K562 (cell line): Measurements from ENCODE around the gene PDF. TPM values are rescaled to one million over a fixed set of nuclear protein-coding genes. Genes with fewer than 3 reads are reported as not detected.

Experiments
- ARHGAP35 ChIP-seq: fragments of 450-650 bp; IDR thresholded peaks from 2 replicates; pipeline ENCODE4 v1.6.1; 2018; ENCODE audit not compliant: partially characterized antibody
- BACH1 ChIP-seq: fragments of 200-800 bp; sonication (Bioruptor generic); IDR thresholded peaks from 2 replicates; pipeline ENCODE4 v1.6.1; 2016; ENCODE audit warnings: missing genetic modification characterization, missing compliant biosample characterization
- BRD4 ChIP-seq: fragments of 200-600 bp; sonication (generic); IDR thresholded peaks from 2 replicates; pipeline ENCODE4 v1.6.1; 2017; ENCODE audit warnings: inconsistent platforms
- ELF1 ChIP-seq: fragments of 200-800 bp; sonication (Bioruptor generic); IDR thresholded peaks from 2 replicates; pipeline ENCODE4 v1.6.1; 2016; ENCODE audit warnings: missing genetic modification characterization, missing compliant biosample characterization
- ELF2 ChIP-seq: fragments of 250-450 bp; sonication (Bioruptor Pico); IDR thresholded peaks from 2 replicates; pipeline ENCODE4 v1.5.0; 2021; ENCODE audit warnings: mild to moderate bottlenecking
- GABPA ChIP-seq: fragments of 200-800 bp; sonication (Bioruptor generic); conservative IDR thresholded peaks from 2 replicates; pipeline ENCODE4 v1.6.1; 2016; ENCODE audit warnings: low read depth, missing genetic modification characterization, missing compliant biosample characterization
- HDAC8 ChIP-seq: fragments of 450-650 bp; IDR thresholded peaks from 2 replicates; pipeline ENCODE4 v1.6.1; 2016; ENCODE audit warnings: mild to moderate bottlenecking, missing genetic modification characterization, moderate library complexity, missing compliant biosample characterization
- HNRNPUL1 ChIP-seq: fragments of 200-400 bp; formaldehyde crosslinking; IDR thresholded peaks from 2 replicates; pipeline ENCODE4 v1.6.1; 2017; ENCODE audit warnings: low read length
- MYBL2 ChIP-seq, 2 experiments: fragments of 450-650 bp in 1 of 2; sonication (generic) in 1 of 2; formaldehyde crosslinking in 1 of 2; IDR thresholded peaks; 2 replicates each; pipeline versions ENCODE4 v1.6.1 to v1.8.1; 2017 to 2022; ENCODE audit warnings: borderline replicate concordance in 1 of 2, inconsistent platforms in 1 of 2, low read depth in 1 of 2, mild to moderate bottlenecking in 1 of 2, missing genetic modification reagents in 1 of 2, moderate library complexity in 1 of 2
- MYNN ChIP-seq, 2 experiments: sonication (generic); formaldehyde crosslinking in 1 of 2; IDR thresholded peaks; 2 replicates each; pipeline versions ENCODE4 v1.5.0 to v1.6.1; 2016 to 2020; ENCODE audit warnings: antibody characterized with exemption in 1 of 2, missing genetic modification reagents in 1 of 2
- POLR3G ChIP-seq: IDR thresholded peaks from 2 replicates; pipeline ENCODE4 v1.6.1; 2011; ENCODE audit not compliant: insufficient read length, insufficient replicate concordance; ENCODE audit errors: extremely low read depth
- RBFOX2 ChIP-seq: fragments of 200-400 bp; formaldehyde crosslinking; IDR thresholded peaks from 2 replicates; pipeline ENCODE4 v1.6.1; 2017; ENCODE audit warnings: low read depth, mild to moderate bottlenecking, low read length, moderate library complexity
- SPI1 ChIP-seq: IDR thresholded peaks from 2 replicates; pipeline ENCODE4 v1.6.1; 2011; ENCODE audit warnings: low read depth, low read length, control low read depth, borderline replicate concordance
- TAF1 ChIP-seq: IDR thresholded peaks from 2 replicates; pipeline ENCODE4 v1.6.1; 2011; ENCODE audit warnings: mild to moderate bottlenecking, low read length, moderate library complexity; ENCODE audit not compliant: insufficient read depth, control insufficient read depth, severe bottlenecking; ENCODE audit errors: extremely low read depth
- ZKSCAN3 ChIP-seq: fragments of 250-450 bp; sonication (Bioruptor Pico); IDR thresholded peaks from 2 replicates; pipeline ENCODE4 v1.4.0; 2020
- ZNF143 ChIP-seq: sonication (generic); formaldehyde crosslinking; IDR thresholded peaks from 2 replicates; pipeline ENCODE4 v1.9.0; 2022; ENCODE audit warnings: mild to moderate bottlenecking, missing genetic modification reagents
- ZNF436 ChIP-seq: fragments of 250-450, 450-650 bp; sonication (Bioruptor Pico); formaldehyde crosslinking; IDR thresholded peaks from 2 replicates; pipeline ENCODE4 v1.7.0; 2020; ENCODE audit warnings: mild to moderate bottlenecking
- ZNF445 ChIP-seq: fragments of 250-450 bp; sonication (Bioruptor Pico); IDR thresholded peaks from 2 replicates; pipeline ENCODE4 v1.4.0; 2020; ENCODE audit warnings: low read depth, mild to moderate bottlenecking, moderate library complexity
- polyA plus RNA-seq, 8 experiments: library from polyadenylated mRNA; depleted of rRNA in 4 of 8; stranded (reverse) in 5 of 8; unstranded in 3 of 8; fragments of >200 nt; fragmentation: Nextera tagmentation in 2 of 8; fragmentation: Illumina TruSeq in 1 of 8; extraction: Ambion mirVana in 2 of 8; extraction: Trizol in 1 of 8; gene quantifications; 2 replicates each; pipeline versions ENCODE4 v1.2.1 to v1.2.3, GENCODE V29; 2011 to 2014; ENCODE audit warnings: inconsistent platforms in 1 of 8, missing spikeins in 1 of 8
- total RNA-seq, 7 experiments: library from RNA; depleted of rRNA in 6 of 7; stranded (reverse); fragments of >200 nt in 6 of 7; fragmentation: Illumina TruSeq in 2 of 7; extraction: Trizol in 2 of 7; gene quantifications; 2 replicates each; pipeline versions ENCODE4 v1.2.1 to v1.2.3, GENCODE V29; 2011 to 2021; ENCODE audit warnings: low replicate concordance in 1 of 7
- TF ChIP-seq, protein P1 (sequence below): fragments of 250-450 bp; sonication (Bioruptor Pico); IDR thresholded peaks from 2 replicates; pipeline ENCODE4 v1.5.0; 2020; ENCODE audit warnings: mild to moderate bottlenecking, borderline replicate concordance
- TF ChIP-seq, protein P2 (sequence below): sonication (generic); formaldehyde crosslinking; IDR thresholded peaks from 2 replicates; pipeline ENCODE4 v1.4.0; 2020; ENCODE audit warnings: mild to moderate bottlenecking, missing genetic modification reagents
- TF ChIP-seq, protein P3 (sequence below): fragments of 450-650 bp; IDR thresholded peaks from 2 replicates; pipeline ENCODE4 v1.6.1; 2018; ENCODE audit warnings: mild to moderate bottlenecking, low read depth; ENCODE audit not compliant: partially characterized antibody

The PDF gene
- total and polyA plus RNA-seq, 9 of the 15 experiments (the other 6 are each of a cell fraction or from before 2014, with no cell fraction given) = 0.15 to 72.4 (median 5.6) TPM

DNA sequence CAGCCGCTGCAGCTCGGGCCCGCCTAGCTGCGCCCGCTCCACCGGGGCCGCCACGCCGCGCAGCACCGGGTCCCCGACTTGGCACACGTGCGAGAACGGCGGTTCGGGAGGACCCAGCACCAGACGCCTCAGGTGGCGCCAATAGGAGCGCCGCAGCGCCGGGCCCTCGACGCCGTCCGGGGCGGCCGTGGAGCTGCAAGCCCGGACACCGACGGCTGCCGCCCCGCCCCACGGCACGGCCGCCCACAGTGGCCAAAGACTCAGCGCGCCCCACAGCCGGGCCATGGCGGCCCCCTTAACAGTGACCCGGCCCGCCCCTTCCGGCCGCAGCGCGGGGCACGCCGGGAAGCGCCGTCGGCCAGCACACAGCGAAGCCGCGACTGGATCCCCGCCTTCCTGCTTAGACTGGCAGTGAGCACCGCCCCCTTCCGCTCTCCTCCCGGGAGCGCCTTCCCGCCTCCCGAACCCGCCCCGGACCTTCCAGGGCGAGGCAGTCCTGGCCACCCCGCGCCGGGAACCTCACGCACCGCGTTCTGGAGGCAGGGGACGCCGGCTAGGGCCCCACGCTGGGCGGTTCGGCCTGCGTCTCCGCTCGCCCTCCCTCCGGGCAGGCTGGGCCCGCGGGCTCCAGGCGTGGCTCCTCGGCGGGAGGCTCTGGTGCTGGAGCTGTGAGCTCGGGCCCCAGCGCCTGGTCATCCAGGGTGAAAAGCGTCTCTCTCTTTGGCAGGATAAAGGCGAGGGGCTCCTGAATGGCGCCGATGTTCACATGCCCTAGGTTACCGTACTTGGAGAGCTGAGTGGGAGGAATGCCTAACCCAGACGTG lies at the start of gene PDF (continued):
- peak; percentile 95 for TF ChIP-seq RBFOX2
- no peak for TF ChIP-seq BACH1 (tag)
- no peak for TF ChIP-seq ZKSCAN3 (CRISPR knock-in tag)
- peak; percentile 80 for TF ChIP-seq ELF1 (tag)
- TF ChIP-seq HNRNPUL1 = no peak
- peak; percentile 53; the same call in 1 of the 2 replicates for TF ChIP-seq SPI1
- no peak for TF ChIP-seq MYBL2 (IDR thresholded peaks at IDR 0.05; ENCODE audit: low read depth)
- TF ChIP-seq MYBL2 (CRISPR knock-in tag; IDR thresholded peaks at IDR 0.05; ENCODE audit: borderline replicate concordance) = no peak
- peak; percentile 73 for TF ChIP-seq TAF1
- TF ChIP-seq, protein P1, sequence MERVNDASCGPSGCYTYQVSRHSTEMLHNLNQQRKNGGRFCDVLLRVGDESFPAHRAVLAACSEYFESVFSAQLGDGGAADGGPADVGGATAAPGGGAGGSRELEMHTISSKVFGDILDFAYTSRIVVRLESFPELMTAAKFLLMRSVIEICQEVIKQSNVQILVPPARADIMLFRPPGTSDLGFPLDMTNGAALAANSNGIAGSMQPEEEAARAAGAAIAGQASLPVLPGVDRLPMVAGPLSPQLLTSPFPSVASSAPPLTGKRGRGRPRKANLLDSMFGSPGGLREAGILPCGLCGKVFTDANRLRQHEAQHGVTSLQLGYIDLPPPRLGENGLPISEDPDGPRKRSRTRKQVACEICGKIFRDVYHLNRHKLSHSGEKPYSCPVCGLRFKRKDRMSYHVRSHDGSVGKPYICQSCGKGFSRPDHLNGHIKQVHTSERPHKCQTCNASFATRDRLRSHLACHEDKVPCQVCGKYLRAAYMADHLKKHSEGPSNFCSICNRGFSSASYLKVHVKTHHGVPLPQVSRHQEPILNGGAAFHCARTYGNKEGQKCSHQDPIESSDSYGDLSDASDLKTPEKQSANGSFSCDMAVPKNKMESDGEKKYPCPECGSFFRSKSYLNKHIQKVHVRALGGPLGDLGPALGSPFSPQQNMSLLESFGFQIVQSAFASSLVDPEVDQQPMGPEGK (CRISPR knock-in tag) = no peak
- TF ChIP-seq HDAC8 (tag) = no peak
- TF ChIP-seq, protein P2, sequence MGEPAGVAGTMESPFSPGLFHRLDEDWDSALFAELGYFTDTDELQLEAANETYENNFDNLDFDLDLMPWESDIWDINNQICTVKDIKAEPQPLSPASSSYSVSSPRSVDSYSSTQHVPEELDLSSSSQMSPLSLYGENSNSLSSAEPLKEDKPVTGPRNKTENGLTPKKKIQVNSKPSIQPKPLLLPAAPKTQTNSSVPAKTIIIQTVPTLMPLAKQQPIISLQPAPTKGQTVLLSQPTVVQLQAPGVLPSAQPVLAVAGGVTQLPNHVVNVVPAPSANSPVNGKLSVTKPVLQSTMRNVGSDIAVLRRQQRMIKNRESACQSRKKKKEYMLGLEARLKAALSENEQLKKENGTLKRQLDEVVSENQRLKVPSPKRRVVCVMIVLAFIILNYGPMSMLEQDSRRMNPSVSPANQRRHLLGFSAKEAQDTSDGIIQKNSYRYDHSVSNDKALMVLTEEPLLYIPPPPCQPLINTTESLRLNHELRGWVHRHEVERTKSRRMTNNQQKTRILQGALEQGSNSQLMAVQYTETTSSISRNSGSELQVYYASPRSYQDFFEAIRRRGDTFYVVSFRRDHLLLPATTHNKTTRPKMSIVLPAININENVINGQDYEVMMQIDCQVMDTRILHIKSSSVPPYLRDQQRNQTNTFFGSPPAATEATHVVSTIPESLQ (CRISPR knock-in tag) = no peak
- TF ChIP-seq GABPA (tag) = peak; percentile 95
- TF ChIP-seq ZNF143 (CRISPR knock-in tag) = peak; percentile 80
- TF ChIP-seq ELF2 = peak; percentile 72; the same call in 1 of the 2 replicates
- TF ChIP-seq, protein P3, sequence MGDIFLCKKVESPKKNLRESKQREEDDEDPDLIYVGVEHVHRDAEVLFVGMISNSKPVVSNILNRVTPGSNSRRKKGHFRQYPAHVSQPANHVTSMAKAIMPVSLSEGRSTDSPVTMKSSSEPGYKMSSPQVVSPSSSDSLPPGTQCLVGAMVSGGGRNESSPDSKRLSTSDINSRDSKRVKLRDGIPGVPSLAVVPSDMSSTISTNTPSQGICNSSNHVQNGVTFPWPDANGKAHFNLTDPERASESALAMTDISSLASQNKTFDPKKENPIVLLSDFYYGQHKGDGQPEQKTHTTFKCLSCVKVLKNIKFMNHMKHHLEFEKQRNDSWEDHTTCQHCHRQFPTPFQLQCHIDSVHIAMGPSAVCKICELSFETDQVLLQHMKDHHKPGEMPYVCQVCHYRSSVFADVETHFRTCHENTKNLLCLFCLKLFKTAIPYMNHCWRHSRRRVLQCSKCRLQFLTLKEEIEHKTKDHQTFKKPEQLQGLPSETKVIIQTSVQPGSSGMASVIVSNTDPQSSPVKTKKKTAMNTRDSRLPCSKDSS = no peak
- no peak for TF ChIP-seq ZNF445 (CRISPR knock-in tag)
- no peak for TF ChIP-seq POLR3G
- TF ChIP-seq MYNN (IDR thresholded peaks at IDR 0.05) = 0 out of 2 replicates have a peak, but pooled peaks have one; percentile 24
- TF ChIP-seq MYNN (CRISPR knock-in tag; IDR thresholded peaks at IDR 0.05) = no peak
- no peak for TF ChIP-seq ZNF436 (CRISPR knock-in tag)
- TF ChIP-seq BRD4 = no peak
- TF ChIP-seq ARHGAP35 = no peak
